Stimulated activated CD4-positive, alpha-beta T cell treated with anti-CD3 and anti-CD28 coated beads, Interleukin-2, amount 100 ng/mL, for 24 hours (primary cell): ENCODE results near the gene KCNQ1OT1.

Source experiments
- DNase-seq, 2 donors: peaks; one replicate each; pipeline ENCODE4 v3.0.0-alpha.2; 2020

The KCNQ1OT1 gene

DNA sequence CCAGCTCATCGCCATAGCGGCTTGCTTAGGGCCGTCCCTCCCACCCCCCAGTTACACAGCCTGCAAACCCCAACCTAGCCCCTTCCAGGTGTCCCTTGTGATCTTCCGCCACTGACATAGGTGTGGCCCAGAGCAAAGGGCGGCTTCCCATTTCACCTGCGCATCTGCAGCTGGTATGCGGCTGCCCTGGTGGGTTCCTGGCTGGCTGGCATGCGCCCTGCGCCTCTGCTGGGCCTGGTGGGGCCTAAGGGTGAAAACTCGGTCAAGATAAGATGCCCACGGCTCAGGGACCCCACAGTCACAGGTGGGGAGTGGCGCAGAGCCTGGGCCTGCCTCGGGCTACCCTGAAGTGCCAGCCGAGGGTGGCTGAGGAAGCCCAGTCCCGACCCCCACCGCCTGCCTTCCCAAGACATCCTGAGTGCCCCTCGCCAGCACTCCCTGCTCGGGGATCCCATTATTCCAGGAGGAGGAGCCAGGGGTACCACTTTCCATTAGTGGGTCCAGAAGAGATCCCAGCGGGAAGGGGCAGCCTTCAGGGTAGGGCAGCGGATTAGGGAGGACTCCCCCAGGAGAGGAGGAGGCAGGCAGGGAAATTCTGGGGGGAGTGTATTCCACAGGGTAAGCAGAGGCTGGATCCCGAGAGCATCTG lies 36.9 kb upstream of the KCNQ1OT1 start:
- no peak for DNase-seq

- DNase-seq, result no peak
Observed at GRCh38 chr11:2735053-2735589, 35.3 kb upstream of the KCNQ1OT1 start.

DNA sequence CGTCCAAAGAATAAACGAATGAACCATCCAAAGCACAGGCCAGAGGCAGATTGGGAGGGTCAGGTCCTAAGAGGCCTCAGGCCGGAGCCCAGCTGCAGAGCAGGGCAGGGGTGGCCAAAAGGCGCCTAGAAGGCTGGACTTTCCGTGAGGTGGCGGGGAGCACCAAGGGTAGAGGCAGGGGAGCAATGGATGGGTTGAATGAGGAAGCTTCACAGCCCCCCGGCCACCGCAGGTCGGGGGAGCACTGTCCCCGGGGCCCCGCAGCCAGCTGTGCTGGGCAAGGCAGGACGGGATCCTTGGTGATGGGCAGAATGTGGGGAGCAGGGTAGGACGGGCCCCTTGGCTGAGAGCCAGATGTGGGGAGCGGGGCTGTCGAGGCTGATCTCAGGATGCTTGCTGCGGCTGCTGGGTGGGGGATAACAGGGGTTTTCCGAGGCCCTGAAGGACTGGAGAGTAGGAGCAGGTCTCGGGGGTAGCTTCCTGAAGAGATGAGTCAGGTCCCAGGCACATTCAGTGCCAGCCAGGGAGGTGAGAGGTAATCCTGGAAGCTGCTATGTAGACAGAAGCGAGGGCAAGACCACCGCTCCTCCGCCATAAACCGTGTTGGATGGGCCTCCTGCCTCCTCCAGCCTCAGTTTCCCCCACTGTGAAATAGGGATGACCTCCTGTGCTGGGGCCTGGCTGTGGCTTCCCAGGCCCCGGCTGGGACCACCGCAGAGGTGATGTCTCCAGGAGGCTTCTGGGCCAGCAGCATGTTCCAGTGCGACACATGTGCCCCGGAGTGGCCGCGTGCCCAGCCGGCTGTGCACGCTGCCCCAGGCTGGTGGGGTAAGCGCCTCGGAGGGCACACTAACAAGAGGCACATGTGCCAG lies 34.6 kb upstream of the KCNQ1OT1 start:
- DNase-seq, result no peak

DNA sequence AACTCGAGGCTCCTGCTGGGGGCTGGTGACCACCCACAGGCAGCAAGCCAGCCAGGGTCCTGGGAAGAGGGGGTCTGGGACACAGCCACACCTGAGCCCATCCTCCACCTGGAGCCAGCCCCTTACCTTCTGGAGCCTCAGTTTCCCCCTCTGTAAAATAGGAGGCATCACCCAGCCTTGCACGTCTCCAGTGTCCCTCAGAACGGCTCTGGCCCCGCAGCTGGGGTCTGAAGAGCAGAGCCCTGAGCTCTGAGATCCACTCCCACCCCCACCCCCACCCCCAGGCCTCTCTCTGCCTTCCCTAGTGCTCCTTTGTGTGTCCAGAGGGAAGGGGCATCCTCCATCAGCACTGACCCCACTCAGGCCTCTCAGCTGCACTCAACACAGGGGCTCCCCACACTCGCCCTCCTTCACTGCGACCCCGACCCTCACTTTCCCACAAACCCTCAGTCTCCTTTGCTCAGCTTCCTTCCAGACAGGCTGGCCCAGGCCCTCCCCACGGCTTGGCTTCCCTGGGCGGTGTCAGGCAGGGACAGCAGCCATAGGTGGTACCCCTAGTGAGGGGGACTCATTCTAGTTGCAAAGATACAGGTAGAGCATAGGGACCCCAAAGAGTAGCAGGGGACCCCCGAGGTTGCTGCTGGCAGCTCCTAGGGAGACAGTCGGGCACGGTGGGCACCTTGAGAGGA lies 33.3 kb upstream of the KCNQ1OT1 start:
- DNase-seq, result no peak

GRCh38 chr11:2732261-2732939 lies 32.6 kb upstream of the KCNQ1OT1 start:
- no peak for DNase-seq

DNA sequence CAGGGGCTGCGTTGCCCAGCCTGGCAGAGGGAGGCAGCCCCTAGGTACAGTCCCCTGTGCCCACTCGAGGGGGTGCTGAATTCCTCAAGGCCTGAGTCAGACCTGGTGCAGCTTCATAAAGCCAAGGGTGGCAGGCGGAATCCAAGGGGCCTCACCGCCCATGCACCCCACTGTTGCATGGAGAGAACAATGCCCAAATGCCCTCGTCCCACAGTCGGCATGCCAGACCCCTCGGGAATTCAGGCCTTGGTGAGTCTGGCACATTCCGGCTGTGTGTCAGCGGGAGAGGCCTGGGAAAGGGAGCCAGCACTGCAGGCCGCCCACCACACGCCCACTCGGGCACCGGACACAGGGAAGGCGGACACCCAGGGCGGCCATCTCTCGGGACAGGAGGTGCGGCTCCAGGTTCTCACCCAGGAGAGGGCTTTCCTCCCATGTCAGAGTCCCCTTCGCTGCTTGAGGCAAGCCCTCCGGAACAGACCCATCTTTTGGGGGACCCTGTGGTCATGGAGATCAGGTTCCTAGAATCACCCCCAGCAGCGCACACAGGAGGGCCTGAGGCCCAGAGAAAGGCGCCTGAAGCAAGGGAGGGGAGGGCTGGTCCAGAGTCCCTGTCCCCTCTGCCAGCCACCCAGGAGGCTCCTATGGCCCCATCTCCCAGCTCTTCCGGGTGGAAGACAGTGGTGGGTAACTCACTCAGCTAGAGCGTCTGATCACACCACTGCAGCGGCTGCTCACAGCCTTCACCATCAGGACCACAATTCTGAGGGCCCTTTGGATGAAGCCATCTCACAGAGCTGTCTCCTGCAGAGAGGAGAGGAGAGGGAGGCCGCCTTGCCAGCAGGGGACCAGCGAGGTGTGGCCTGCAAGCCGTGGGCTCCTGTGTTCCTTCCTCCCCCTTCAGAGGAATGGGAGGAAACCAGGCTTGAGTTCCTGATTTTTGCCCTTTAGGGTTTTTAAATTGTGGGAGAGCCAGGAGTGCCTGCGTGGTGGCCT lies 31.6 kb upstream of the KCNQ1OT1 start:
- no peak for DNase-seq

DNA sequence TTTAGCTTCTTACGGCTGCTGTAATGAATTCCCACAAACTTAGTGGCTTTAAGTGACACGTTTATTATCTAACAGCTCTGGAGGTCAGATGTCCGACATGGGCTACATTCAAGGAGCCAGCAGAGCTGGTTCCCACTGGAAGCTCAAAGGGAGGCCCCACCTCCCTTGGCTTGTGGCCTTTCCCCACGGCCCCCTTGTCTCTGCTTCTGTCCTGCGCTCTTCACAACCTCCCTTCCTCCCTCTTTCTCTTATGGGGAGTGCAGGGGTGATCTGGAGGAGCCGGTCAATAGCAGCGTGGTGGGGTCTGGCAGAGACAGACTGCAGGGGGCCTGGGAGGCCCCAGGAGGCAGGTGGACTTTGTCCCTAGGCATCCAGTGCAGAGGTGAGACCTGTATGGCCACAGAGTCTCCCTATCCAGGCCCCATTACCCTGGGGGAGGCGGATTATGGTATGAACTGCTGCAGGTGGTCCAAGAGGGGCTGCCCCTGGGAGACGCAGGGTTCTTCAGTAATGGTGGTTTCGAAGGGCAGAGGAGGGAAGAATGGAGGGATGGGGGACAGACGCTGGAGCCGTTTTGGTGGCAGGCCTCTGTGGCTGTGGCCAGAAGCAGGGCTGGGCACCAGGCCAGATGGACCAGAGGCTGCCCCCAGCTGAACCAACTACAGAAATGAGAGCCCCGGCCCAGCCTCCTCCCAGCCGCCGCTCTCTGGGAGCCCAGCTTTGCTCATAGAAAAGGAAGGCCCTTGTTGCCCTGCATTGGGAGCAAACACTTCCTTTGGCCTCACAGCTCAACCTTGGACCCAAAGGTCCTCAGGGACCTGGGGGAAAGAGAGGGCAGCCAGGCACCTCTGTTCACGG lies 30.7 kb upstream of the KCNQ1OT1 start:
- no peak for DNase-seq

DNA sequence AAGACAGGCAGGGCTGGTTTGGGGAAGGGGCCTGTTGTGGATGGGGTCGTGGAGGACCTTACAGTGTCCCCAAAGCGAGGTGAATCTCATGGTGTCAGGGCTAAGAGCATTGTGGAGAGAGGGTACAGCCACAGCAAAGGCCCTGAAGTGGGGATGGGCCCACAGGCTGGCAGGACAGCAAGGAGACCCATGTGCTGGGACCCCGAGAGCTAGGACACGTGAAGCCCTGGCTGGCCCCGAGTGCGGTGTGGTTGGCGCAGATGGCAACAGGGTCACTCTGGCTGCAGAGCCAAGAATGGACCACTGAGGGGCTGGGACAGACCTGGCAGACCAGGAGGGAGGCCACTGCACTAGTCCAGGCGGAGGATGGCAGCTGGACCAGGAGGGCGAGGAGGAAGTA lies 30.0 kb upstream of the KCNQ1OT1 start:
- DNase-seq, result no peak

DNA sequence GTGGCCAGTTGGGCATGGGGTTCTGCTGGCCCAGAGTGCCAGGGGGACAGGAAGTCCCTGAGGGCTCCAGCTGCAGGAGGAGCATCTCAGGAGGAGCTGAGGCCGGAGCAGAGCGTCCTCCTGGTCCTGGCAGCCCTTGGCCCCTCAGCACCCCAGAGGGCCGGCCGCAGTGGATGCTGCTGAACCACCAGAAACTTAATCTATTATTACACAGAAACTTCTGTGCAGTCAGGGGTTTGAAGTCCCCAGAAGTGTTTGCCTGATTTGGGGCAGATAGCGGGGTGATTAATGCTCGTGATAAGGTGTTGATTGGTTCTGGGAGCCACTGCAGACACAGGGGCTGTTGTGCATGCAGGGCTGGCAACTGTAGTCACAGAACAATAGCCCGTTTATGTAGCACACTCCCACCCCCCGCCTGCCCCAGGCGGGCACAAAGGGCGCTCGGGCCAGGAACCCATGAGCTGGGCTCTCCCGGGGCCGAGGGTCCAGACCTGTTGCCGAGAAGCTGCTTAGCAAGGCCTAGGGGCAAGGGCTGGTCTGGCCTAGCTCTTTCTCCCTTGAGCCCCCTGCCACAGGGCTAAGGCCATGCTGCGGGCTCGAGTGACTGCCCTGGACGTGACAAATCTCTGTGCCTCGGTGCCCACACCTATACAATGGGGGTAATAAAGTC lies 29.0 kb upstream of the KCNQ1OT1 start:
- DNase-seq, result no peak

- no peak for DNase-seq
Observed at GRCh38 chr11:2728128-2728662, 28.4 kb upstream of the KCNQ1OT1 start.

DNA sequence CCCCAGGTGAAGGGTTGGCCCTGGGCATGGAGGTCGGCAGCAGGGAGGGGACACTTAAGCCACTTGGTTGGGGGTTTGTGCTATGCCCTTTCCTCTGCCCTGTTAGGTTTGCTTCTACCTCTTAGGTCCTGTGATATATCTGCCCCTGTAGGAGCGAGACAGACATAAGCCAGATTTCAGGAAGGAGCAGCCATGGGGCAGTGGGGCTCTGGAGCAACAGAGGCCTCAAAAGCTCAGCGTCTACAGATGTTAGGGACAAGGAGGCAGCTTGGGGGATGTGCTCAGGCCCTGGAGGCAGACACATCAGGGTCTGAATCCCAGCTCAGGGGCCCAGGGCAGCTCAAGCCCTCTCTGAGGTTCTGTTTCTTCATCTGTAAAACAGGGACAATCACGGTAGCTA lies 27.2 kb upstream of the KCNQ1OT1 start:
- DNase-seq, result no peak

GRCh38 chr11:2725368-2726300 lies 25.8 kb upstream of the KCNQ1OT1 start:
- DNase-seq, result no peak

- no peak for DNase-seq
Observed at GRCh38 chr11:2724653-2725367, 25.0 kb upstream of the KCNQ1OT1 start.

- DNase-seq, result no peak
Observed at GRCh38 chr11:2724104-2724503, 24.3 kb upstream of the KCNQ1OT1 start.

GRCh38 chr11:2722955-2723354 lies 23.2 kb upstream of the KCNQ1OT1 start:
- DNase-seq, result no peak

GRCh38 chr11:2721210-2721916 lies 21.6 kb upstream of the KCNQ1OT1 start:
- DNase-seq, result no peak
